ENCODE measurements around the gene GASK1A.
"Not testable (repeated sequence)": the region's sequence is repeated elsewhere in the genome, so short reads cannot be mapped to it uniquely, and the experiment has no call there.

Gene GASK1A

DNA sequence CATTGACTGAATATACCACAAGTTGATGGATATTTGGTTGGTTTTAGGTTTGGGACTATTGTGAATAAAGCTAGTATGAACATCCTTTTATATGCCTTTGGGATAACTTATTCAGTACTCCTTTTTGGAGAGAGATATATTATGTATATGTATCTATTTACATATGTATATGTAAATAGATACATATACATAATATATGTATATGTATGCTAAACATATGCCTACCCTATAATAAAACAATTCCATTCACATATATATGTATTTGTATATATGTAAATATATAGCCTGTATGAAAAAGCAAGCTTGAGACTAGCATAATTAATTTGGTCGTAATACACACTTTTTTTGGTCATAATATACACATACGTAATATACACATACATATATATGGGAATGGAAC lies 15.8 kb upstream of the GASK1A start:
- H3K4me3 ChIP-seq (ENCODE audit: low read length): no peak overlapping the region
- DNase-seq (ENCODE audit: low read depth): no peak
- TF ChIP-seq, protein P1, sequence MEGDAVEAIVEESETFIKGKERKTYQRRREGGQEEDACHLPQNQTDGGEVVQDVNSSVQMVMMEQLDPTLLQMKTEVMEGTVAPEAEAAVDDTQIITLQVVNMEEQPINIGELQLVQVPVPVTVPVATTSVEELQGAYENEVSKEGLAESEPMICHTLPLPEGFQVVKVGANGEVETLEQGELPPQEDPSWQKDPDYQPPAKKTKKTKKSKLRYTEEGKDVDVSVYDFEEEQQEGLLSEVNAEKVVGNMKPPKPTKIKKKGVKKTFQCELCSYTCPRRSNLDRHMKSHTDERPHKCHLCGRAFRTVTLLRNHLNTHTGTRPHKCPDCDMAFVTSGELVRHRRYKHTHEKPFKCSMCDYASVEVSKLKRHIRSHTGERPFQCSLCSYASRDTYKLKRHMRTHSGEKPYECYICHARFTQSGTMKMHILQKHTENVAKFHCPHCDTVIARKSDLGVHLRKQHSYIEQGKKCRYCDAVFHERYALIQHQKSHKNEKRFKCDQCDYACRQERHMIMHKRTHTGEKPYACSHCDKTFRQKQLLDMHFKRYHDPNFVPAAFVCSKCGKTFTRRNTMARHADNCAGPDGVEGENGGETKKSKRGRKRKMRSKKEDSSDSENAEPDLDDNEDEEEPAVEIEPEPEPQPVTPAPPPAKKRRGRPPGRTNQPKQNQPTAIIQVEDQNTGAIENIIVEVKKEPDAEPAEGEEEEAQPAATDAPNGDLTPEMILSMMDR (IDR thresholded peaks at IDR 0.05; ENCODE audit: insufficient read depth, low read depth, low read length, missing control alignments): no peak

DNA sequence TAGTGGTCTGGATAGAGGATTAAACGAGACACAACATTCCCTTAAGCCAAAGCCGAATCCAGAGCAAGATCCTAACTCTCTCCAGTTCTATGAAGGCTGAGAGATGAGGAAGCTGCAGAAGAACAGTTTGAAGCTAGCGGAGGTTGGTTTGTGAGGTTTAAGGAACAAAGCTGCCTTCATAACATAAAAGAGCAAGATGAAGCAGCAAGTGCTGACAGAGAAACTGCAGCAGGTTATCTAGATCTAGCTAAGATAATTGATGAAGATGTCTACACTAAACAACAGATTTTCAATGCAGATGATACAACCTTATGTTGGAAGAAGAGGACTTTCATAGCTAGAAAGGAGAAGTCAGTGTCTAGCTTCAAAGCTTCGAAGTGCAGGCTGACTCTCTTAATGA lies 14.8 kb upstream of the GASK1A start:
- no peak overlapping the region for H3K4me3 ChIP-seq (ENCODE audit: low read length)
- TF ChIP-seq, protein P1 (IDR thresholded peaks at IDR 0.05; ENCODE audit: insufficient read depth, low read depth, low read length, missing control alignments): no peak
- DNase-seq (ENCODE audit: low read depth): no peak

DNA sequence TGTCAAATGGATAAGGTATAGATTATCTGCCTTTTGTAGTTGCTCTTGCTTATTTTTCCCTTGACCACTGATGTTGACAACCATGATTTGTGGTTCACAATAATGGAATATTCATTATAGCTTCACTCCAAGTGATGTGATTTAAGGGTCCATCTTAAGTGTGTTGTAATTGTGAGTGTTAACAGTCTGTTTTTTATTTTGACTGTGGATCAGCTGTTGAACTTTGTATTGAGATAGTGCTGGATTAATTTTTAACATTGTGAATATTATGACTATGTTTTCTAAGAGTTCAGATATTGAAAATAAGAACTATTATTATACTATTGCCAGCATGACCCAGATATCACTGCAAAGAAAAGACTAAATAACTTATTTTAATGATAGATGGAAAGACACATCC lies 8.6 kb upstream of the GASK1A start:
- DNase-seq (ENCODE audit: low read depth): no peak
- no peak overlapping the region for H3K4me3 ChIP-seq (ENCODE audit: low read length)
- TF ChIP-seq, protein P1 (IDR thresholded peaks at IDR 0.05; ENCODE audit: insufficient read depth, low read depth, low read length, missing control alignments): no peak

DNA sequence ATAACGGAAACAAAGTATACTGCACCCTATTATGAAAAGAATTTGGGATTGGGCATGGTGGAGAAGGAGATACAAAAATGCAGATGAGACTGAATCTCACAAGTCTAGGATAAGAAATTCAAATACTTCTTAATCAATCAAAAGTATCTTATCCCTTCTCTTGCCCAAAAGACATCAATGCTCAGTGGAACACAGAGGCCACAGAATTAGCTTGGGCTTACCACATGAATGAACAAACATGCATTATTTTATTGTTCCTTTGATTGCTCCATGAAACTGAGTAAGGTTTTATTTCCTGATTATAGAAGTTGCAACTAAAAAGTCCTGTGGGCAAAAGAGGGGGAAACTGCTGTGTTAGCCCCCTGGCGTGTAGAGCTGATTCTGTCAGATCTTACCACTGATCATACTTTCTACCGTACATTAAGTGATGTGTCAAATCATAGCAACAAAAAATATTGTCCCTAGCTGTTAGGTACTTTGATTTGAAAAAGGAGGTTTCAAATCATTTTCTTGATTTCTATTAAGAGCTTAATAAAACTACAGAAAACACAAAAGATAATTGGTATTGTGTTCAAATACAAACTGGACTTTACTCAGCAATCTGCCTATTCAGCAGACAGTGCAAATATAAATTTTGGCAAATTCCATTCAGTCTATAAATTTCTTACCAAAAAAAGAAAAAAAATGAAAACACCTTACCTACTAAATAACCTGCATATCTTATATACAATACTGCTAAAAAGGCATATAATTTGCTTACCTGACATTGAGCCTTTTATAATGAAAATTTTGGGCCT lies 7.9 kb upstream of the GASK1A start:
- TF ChIP-seq, protein P1 (IDR thresholded peaks at IDR 0.05; ENCODE audit: insufficient read depth, low read depth, low read length, missing control alignments): no peak
- DNase-seq (ENCODE audit: low read depth): no peak
- no peak overlapping the region for H3K4me3 ChIP-seq (ENCODE audit: low read length)

DNA sequence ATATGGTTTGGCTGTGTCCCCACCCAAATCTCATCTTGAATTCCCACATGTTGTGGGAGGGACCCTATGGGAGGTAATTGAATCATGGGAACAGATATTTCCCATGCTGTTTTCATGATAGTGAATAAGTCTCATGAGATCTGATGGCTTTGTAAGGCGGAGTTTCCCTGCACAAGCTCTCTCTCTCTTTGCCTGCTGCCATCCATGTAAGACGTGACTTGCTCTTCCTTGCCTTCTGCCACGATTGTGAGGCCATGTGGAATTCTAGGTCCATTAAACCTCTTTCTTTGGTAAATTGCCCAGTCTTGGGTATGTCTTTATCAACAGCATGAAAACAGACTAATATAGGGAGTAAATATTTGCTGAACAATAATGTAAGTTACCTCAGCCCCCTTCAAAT lies 4.2 kb upstream of the GASK1A start:
- DNase-seq (ENCODE audit: low read depth); H3K4me3 ChIP-seq (ENCODE audit: low read length): not testable (repeated sequence)

DNA sequence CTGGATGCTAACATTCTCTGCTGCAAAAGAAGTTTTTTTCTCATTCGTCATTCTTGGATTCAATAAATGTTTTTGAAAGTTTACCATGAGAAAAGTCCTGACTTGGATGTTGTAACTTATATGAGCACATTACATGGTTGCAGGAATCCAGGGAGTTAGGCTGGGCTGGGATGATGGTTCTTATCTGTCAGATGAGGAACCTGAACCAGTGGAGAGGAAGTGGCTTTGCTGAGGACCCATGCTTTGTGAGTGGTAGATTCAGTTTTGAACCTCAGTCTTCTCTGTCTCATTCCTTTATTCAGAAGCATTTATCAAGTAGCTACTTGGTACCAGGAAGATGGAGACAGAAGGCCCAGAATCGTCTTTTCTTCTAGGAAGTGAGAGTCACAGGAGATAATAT lies 3.7 kb upstream of the GASK1A start:
- no peak overlapping the region for H3K4me3 ChIP-seq (ENCODE audit: low read length)
- DNase-seq (ENCODE audit: low read depth): no peak
- TF ChIP-seq, protein P1 (IDR thresholded peaks at IDR 0.05; ENCODE audit: insufficient read depth, low read depth, low read length, missing control alignments): no peak

DNA sequence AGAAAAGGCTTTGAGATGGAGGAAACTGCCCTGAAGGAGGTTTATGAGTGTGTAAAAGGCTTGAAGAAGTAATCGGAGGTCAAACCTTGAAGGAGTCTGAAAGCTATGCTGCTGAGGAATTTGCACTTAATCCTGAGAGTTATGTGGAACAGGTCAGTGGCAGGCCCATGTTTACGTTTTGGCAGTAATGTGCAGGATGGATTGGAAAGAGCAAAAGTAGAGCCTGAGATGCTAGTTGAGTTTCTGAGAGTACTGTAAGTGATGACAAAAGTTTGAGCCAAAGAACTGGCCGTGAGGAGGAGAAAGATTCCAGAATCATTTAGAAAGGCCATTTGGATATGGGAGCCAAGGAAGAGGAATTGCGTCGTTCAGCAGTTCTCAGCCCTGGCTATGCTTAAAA lies 3.2 kb upstream of the GASK1A start:
- no peak overlapping the region for H3K4me3 ChIP-seq (ENCODE audit: low read length)
- DNase-seq (ENCODE audit: low read depth): no peak
- TF ChIP-seq, protein P1 (IDR thresholded peaks at IDR 0.05; ENCODE audit: insufficient read depth, low read depth, low read length, missing control alignments): no peak

Data from epithelial cell of esophagus (primary cell).